Muscle of leg (tissue), 16 donors: Measurements from ENCODE around the gene PPP1R3F. TPM values are rescaled to one million over a fixed set of nuclear protein-coding genes. Genes with fewer than 3 reads are reported as not detected.

Source experiments
- DNase-seq: peaks from one replicate; pipeline ENCODE4 v3.0.0; 2013
- H3K27ac ChIP-seq: one replicate; pipeline ENCODE4 v1.5.1; 2013; ENCODE audit warnings: mild to moderate bottlenecking, low read length, control low read depth
- H3K27me3 ChIP-seq: one replicate; pipeline ENCODE4 v1.6.1; 2013; ENCODE audit warnings: low read length; ENCODE audit not compliant: control insufficient read depth, insufficient read depth
- H3K36me3 ChIP-seq: one replicate; pipeline ENCODE4 v1.6.1; 2013; ENCODE audit warnings: low read length; ENCODE audit not compliant: control insufficient read depth, insufficient read depth
- H3K4me1 ChIP-seq: one replicate; pipeline ENCODE4 v1.6.1; 2013; ENCODE audit warnings: low read length; ENCODE audit not compliant: control insufficient read depth, insufficient read depth
- H3K4me3 ChIP-seq: one replicate; pipeline ENCODE4 v1.5.1; 2013; ENCODE audit warnings: low read length, control low read depth
- H3K9me3 ChIP-seq: replicated peaks from 2 replicates; pipeline ENCODE4 v1.6.1; 2013; ENCODE audit warnings: low read depth, low read length; ENCODE audit not compliant: control insufficient read depth
- WGBS: methylation state at CpG from one replicate; pipeline ENCODE4 v1.1.5; 2013; ENCODE audit warnings: missing lambda C conversion rate; ENCODE audit not compliant: insufficient coverage; 5-methylcytosine and 5-hydroxymethylcytosine counted together
- long read RNA-seq, 11 donors: transcript quantifications; one replicate each; lab custom pipeline, GENCODE V29; 2026
- polyA plus RNA-seq, 8 donors: library from polyadenylated mRNA; unstranded; fragments of 120-200 nt; gene quantifications; one replicate each; pipeline versions ENCODE4 v1.2.1 to v1.2.3, GENCODE V29; 2013; ENCODE audit warnings: inconsistent platforms in 1 of 8, low replicate concordance in 1 of 8; ENCODE audit not compliant: insufficient read length in 8 of 8, insufficient read depth in 1 of 8
- total RNA-seq: library from RNA; stranded (reverse); fragments of 120-200 nt; gene quantifications from one replicate; pipeline ENCODE4 v1.2.4, GENCODE V29; 2013

PPP1R3F gene, protein sequence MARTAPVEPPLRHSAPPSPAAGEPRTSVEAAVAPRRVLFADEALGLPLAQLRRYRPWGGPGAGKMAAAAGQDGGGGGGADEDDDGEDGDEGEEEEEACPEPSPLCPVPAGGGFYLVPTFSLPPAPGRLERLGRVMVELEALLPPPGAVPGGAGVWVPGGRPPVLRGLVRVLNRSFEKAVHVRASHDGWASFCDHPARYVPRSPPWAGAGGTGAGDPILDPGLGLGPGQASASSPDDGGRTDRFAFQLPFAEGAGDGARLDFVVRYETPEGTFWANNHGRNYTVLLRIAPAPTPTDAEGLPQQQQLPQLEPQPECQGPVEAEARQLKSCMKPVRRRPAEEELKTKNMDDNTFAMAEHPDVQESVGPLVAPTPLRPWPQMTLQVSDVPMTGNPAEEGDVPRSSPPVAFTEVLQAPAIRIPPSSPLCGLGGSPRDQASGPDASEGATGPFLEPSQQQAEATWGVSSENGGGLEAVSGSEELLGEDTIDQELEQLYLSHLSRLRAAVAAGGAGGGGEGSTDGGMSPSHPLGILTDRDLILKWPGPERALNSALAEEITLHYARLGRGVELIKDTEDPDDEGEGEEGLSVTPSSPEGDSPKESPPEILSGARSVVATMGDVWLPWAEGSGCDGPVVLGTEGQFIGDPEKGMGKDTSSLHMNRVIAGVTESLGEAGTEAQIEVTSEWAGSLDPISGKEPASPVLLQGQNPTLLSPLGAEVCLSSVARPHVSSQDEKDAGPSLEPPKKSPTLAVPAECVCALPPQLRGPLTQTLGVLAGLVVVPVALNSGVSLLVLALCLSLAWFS
- 5.5 TPM for total RNA-seq
- 1 to 10 TPM; 6.1 to 9.0 (median 7.5) TPM for polyA plus RNA-seq
- long read RNA-seq, donor 1, result 0 reads
- long read RNA-seq, donor 2, partial matches to known transcripts, result 0 of 1 reads
- long read RNA-seq, donor 2, other reads (novel, unspliced or antisense), result 0 of 1 reads
- long read RNA-seq, donor 3, result 0 reads
- long read RNA-seq, donor 4, partial matches to known transcripts, result 0 of 1 reads
- long read RNA-seq, donor 4, other reads (novel, unspliced or antisense), result 0 of 1 reads
- long read RNA-seq, donor 5, partial matches to known transcripts, result 0 of 2 reads
- long read RNA-seq, donor 5, other reads (novel, unspliced or antisense), result 0 of 2 reads
- long read RNA-seq, donor 6, partial matches to known transcripts, result 0 of 3 reads
- long read RNA-seq, donor 6, other reads (novel, unspliced or antisense), result 0 of 3 reads
- long read RNA-seq, donor 7, partial matches to known transcripts, result 0 of 4 reads
- long read RNA-seq, donor 7, other reads (novel, unspliced or antisense), result 0 of 4 reads
- long read RNA-seq, donor 8, result 0 reads
- long read RNA-seq, donor 9, partial matches to known transcripts, result 0 of 3 reads
- long read RNA-seq, donor 9, other reads (novel, unspliced or antisense), result 0 of 3 reads
- long read RNA-seq, donor 10, partial matches to known transcripts, result 0 of 2 reads
- long read RNA-seq, donor 10, other reads (novel, unspliced or antisense), result 0 of 2 reads
- long read RNA-seq, donor 11, partial matches to known transcripts, result 0 of 2 reads
- long read RNA-seq, donor 11, other reads (novel, unspliced or antisense), result 0 of 2 reads

DNA sequence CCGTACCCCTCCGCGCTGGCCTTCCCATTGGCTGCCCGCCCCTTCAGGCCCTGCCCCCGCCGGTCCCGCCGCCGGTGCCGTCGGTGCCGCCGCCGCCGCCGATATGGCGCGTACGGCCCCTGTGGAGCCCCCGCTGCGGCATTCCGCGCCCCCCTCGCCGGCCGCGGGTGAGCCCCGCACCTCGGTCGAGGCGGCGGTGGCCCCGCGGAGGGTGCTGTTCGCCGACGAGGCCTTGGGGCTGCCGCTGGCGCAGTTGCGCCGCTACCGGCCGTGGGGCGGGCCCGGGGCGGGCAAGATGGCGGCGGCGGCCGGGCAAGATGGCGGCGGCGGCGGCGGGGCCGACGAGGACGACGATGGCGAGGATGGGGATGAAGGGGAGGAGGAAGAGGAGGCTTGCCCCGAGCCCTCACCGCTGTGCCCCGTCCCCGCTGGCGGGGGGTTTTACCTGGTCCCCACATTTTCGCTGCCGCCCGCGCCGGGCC, at the start of gene PPP1R3F:
Gene PPP1R3F (plus strand): TSS at position 27 of the 482 bp plus-strand sequence. CDS start 77 bp downstream, at position 104.
- no peaks in the 10 kb centered on the region for H3K36me3 ChIP-seq
- peaks cover 2% of the 10 kb centered on the region for H3K27me3 ChIP-seq
- peak within 1 kb of the TSS; percentile 64 for H3K4me3 ChIP-seq
- H3K27ac ChIP-seq, result peak within 1 kb of the TSS; percentile 97
- DNase-seq, result no peak
- H3K9me3 ChIP-seq, result no peaks in the 10 kb centered on the region
- 40% methylated on average over 70 of the region's 70 CpGs for WGBS
- H3K4me1 ChIP-seq, result peaks cover 19% of the 10 kb centered on the region

DNA sequence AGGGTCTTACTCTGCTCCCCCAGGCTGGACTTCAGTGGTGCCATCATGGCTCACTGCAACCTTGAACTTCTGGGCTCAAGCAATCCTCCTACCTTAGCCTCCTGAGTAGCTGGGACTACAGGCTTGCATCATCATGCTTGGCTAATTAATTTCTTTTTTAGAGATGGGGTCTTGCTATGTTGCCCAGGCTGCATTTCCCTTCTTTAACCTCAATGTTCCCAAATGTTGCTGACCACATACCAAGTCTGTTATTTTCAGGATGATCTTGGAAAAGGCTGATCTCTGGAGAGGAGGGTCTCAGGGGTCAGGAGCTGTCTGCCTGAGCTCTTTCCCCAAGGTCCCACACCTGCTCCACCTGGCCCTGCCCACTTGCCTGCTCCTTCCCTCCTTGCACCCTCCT, 49.5 kb upstream of the PPP1R3F start:
- H3K27ac ChIP-seq, result no peak overlapping the region
- no peaks in the 10 kb centered on the region for H3K36me3 ChIP-seq
- DNase-seq, result no peak
- peaks cover 5% of the 10 kb centered on the region for H3K27me3 ChIP-seq
- H3K4me3 ChIP-seq, result no peak overlapping the region
- no peaks in the 10 kb centered on the region for H3K9me3 ChIP-seq
- H3K4me1 ChIP-seq, result no peaks in the 10 kb centered on the region

DNA sequence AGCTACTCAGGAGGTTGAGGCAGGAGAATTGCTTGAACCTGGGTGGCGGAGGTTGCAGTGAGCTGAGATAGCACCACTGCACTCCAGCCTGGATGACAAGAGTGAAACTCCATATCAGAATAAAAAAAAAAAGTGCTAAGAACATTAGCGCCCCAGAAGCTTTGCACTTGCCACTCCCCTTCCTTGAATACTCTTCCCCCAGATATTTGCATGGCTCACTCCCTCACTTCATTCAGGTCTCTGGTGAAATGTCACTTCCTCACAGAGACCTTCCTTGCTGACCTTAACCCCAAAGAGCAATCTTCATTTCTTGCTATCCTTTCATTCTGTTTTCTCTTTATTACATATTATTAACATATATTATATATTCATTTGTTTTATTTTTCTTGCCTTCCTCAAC, 47.7 kb upstream of the PPP1R3F start:
- Histone ChIP-seq H3K27me3 (peaks cover 7% of the 10 kb centered on the region), H3K4me3 (no peak overlapping the region), H3K27ac (no peak overlapping the region), H3K36me3 (no peaks in the 10 kb centered on the region), H3K9me3 (no peaks in the 10 kb centered on the region), H3K4me1 (no peaks in the 10 kb centered on the region)
- WGBS, result 100% methylated on average over 1 of the region's 2 CpGs
- no peak for DNase-seq

DNA sequence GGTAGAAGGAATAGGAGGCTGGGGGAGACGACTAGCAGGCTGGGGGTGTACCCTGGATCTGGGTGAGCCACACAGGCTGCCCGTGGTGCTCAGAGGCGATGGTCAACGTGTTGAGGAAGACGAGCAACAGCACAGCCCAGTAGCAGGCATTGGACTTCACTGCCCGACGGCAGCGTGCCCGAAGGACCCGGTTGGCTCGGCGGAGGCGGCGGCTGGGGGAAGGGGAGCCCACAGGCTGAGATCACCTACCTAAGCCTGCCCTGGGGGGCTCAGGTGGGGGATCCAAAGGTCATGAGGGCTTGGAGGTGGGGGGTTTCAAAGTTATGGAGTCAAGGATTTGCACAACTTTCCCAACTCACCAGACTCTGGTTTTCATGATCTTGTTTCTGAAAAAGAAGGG, 43.7 kb upstream of the PPP1R3F start:
- H3K27ac ChIP-seq, result no peak overlapping the region
- no peak for DNase-seq
- H3K4me3 ChIP-seq, result no peak overlapping the region
- peaks cover 5% of the 10 kb centered on the region for H3K4me1 ChIP-seq
- 77% methylated on average over 14 of the region's 14 CpGs for WGBS
- no peaks in the 10 kb centered on the region for H3K36me3 ChIP-seq
- H3K9me3 ChIP-seq, result no peaks in the 10 kb centered on the region
- H3K27me3 ChIP-seq, result peaks cover 13% of the 10 kb centered on the region

DNA sequence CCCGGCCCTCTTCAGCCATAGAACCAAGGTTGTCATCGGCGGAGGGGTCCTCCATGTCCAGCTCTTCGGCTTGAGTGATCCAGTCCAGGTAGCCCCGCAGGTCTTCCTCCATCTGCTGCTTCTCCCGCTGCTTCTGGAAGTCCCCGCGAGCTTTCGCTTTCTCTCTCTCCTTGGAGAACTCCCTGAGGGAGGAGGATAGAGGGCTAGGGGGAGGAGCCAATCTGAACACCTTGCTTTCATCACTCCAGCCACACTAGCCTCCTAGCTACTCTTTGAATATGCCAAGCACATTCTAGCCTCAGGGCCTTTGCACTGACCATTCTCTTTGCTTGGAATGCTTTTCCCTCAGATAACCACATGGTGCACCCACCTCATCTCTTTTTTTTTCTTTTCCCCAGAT, 42.6 kb upstream of the PPP1R3F start:
- 87% methylated on average over 3 of the region's 9 CpGs for WGBS
- no peak for DNase-seq
- Histone ChIP-seq H3K36me3 (no peaks in the 10 kb centered on the region), H3K27me3 (peaks cover 13% of the 10 kb centered on the region), H3K27ac (no peak overlapping the region), H3K4me1 (peaks cover 5% of the 10 kb centered on the region), H3K9me3 (no peaks in the 10 kb centered on the region), H3K4me3 (no peak overlapping the region)

DNA sequence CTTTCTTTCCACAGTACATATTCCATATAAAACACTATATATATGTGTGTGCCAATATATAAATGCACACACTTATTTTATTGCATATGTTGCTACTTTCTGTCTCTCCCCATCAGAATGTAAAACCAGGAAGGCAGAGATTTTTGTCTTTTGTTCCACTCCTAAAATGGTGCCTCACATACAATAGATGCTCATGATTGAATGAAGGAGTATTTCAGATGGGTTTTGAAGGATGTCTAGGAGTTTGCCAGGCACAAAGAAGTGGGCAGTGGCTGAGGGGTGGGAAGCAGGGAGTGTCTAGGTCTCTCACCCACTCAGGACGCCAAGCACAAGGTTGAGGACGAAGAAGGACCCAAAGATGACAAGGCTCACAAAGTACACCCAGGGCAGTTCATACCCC, 41.9 kb upstream of the PPP1R3F start:
- WGBS, result no CpG with 5 or more reads among the region's 2 CpGs
- H3K27me3 ChIP-seq, result peaks cover 13% of the 10 kb centered on the region

DNA sequence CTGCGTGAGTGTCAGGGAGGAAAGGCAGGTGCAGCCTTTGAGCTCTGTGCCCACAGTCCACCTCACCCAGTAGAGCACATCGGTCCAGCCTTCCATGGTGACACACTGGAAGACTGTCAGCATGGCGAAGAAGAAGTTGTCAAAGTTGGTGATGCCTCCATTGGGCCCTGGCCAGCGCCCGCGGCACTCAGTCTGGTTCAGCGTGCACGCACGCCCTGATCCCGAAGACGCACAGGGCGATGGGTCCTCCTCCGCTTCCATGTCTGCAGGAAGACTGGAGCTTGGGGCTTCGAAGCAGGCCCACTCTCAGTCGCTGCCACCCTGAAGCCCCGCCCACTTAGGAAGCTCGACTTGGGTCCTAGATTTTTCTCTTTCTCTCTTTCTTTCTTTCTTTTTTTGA, 41.4 kb upstream of the PPP1R3F start:
- Histone ChIP-seq H3K27ac (no peak overlapping the region), H3K4me1 (peaks cover 5% of the 10 kb centered on the region), H3K9me3 (no peaks in the 10 kb centered on the region), H3K4me3 (no peak overlapping the region), H3K36me3 (no peaks in the 10 kb centered on the region), H3K27me3 (peaks cover 13% of the 10 kb centered on the region)
- 81% methylated on average over 17 of the region's 17 CpGs for WGBS
- DNase-seq, result no peak

More for the DNA sequence above, 41.9 kb upstream of the PPP1R3F start:
- no peak overlapping the region for H3K27ac ChIP-seq
- H3K36me3 ChIP-seq, result no peaks in the 10 kb centered on the region
- H3K4me3 ChIP-seq, result no peak overlapping the region
- DNase-seq, result no peak
- H3K4me1 ChIP-seq, result peaks cover 5% of the 10 kb centered on the region
- no peaks in the 10 kb centered on the region for H3K9me3 ChIP-seq

DNA sequence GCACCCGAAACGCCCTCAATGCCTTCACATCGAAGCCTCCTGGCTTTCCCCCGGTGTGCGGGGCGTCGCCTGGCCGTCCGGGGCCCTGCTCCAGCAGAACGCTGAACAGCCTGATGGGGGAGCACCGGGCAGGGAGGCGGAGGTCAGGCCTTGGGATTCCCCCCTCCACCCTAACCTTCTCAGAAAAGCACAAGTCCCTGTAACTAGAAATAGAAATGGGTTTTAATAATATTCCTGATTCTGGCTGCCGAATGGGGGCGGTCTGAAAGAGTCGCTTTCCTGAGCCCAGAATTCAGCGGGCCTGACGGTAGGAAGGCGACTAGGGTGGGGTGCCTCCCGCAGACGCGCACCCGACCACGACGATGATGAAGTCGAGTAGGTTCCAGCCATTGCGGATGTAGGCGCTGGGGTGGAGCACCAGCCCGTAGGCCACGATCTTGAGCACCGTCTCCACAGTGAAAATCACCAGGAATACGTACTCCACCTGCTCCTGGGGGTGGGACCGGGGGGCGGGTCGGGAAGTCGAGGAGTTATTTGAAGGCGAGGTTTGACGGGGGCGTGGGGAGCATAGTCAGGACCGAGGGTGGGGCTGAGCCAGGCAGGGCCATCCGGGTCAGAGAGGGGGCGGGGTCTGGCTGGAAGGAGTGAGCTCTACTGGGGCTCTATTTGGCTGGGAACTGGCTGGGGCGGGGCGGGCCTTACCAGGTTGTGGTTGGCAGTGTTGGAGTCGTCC, 38.9 kb upstream of the PPP1R3F start:
- peak overlapping the region; percentile 9 for H3K4me3 ChIP-seq
- 47% methylated on average over 40 of the region's 44 CpGs for WGBS
- no peaks in the 10 kb centered on the region for H3K36me3 ChIP-seq
- H3K27ac ChIP-seq, result no peak overlapping the region
- peaks cover 5% of the 10 kb centered on the region for H3K4me1 ChIP-seq
- DNase-seq, result no peak
- no peaks in the 10 kb centered on the region for H3K9me3 ChIP-seq
- peaks cover 13% of the 10 kb centered on the region for H3K27me3 ChIP-seq
